Hepatocyte (in vitro differentiated cells): ENCODE measurements around the gene CHD1L. TPM values are rescaled to one million over a fixed set of nuclear protein-coding genes. Genes with fewer than 3 reads are reported as not detected.

ENCODE experiments used
- DNase-seq: peaks from one replicate; pipeline ENCODE4 v3.0.0-alpha.2; 2016; ENCODE audit warnings: low spot score
- H2AFZ ChIP-seq: fragments of 200-600 bp; sonication (generic); 2 replicates; pipeline ENCODE4 v1.6.0; 2016; ENCODE audit warnings: antibody characterized with exemption, mild to moderate bottlenecking
- H3K27ac ChIP-seq: fragments of 200-600 bp; sonication (generic); 2 replicates; pipeline ENCODE4 v1.5.1; 2016; ENCODE audit warnings: mild to moderate bottlenecking
- H3K27me3 ChIP-seq: fragments of 200-600 bp; sonication (generic); 2 replicates; pipeline ENCODE4 v1.6.1; 2016
- H3K36me3 ChIP-seq: fragments of 200-600 bp; sonication (generic); replicated peaks from 2 replicates; pipeline ENCODE4 v1.5.1; 2016; ENCODE audit warnings: low read depth; ENCODE audit not compliant: insufficient read depth
- H3K4me1 ChIP-seq: fragments of 200-600 bp; sonication (generic); 2 replicates; pipeline ENCODE4 v1.5.1; 2016; ENCODE audit warnings: mild to moderate bottlenecking, moderate library complexity; ENCODE audit not compliant: insufficient read depth
- H3K4me2 ChIP-seq: fragments of 200-600 bp; sonication (generic); 2 replicates; pipeline ENCODE4 v1.6.0; 2016
- H3K4me3 ChIP-seq: fragments of 200-600 bp; sonication (generic); 2 replicates; pipeline ENCODE4 v1.5.1; 2016; ENCODE audit warnings: mild to moderate bottlenecking
- H3K79me2 ChIP-seq: fragments of 200-600 bp; sonication (generic); 2 replicates; pipeline ENCODE4 v1.6.0; 2017; ENCODE audit warnings: mild to moderate bottlenecking
- H3K9me2 ChIP-seq: fragments of 200-600 bp; sonication (generic); replicated peaks from 2 replicates; pipeline ENCODE4 v1.6.0; 2017; ENCODE audit warnings: mild to moderate bottlenecking; ENCODE audit not compliant: insufficient read depth
- H3K9me3 ChIP-seq: fragments of 200-600 bp; sonication (generic); 2 replicates; pipeline ENCODE4 v1.5.1; 2016; ENCODE audit warnings: low read depth, mild to moderate bottlenecking
- H4K20me1 ChIP-seq: fragments of 200-600 bp; sonication (generic); 2 replicates; pipeline ENCODE4 v1.6.0; 2016; ENCODE audit warnings: mild to moderate bottlenecking; ENCODE audit not compliant: insufficient read depth, poor library complexity, severe bottlenecking
- EZH2 ChIP-seq: fragments of 200-600 bp; sonication (generic); IDR thresholded peaks from 2 replicates; pipeline ENCODE4 v1.6.1; 2016; ENCODE audit warnings: antibody characterized with exemption, mild to moderate bottlenecking, borderline replicate concordance
- EZH2phosphoT487 ChIP-seq: fragments of 200-600 bp; sonication (generic); IDR thresholded peaks from one replicate; pipeline ENCODE4 v1.6.1; 2018; ENCODE audit warnings: antibody characterized with exemption, mild to moderate bottlenecking, low read depth, moderate library complexity; ENCODE audit not compliant: unreplicated experiment, severe bottlenecking
- WGBS: methylation state at CpG from one replicate; pipeline ENCODE4 v1.1.6; 2016; ENCODE audit warnings: low lambda C conversion rate; ENCODE audit errors: missing lambda C conversion rate; 5-methylcytosine and 5-hydroxymethylcytosine counted together
- polyA plus RNA-seq: library from polyadenylated mRNA; unstranded; fragments of >200 nt; fragmentation: Nextera tagmentation; extraction: Ambion mirVana; gene quantifications from 2 replicates; pipeline ENCODE4 v1.2.1, GENCODE V29; 2016
- total RNA-seq: library from RNA; depleted of rRNA; stranded (reverse); fragments of >200 nt; gene quantifications from 2 replicates; pipeline ENCODE4 v1.2.3, GENCODE V29; 2014
- TF ChIP-seq, protein P1 (sequence below): fragments of 200-600 bp; sonication (generic); IDR thresholded peaks from 2 replicates; pipeline ENCODE4 v1.5.1; 2016; ENCODE audit warnings: antibody characterized with exemption, mild to moderate bottlenecking; ENCODE audit not compliant: poor library complexity

The CHD1L gene
- total and polyA plus RNA-seq, 2 experiments from 2014 or later, result 30.0 to 41.6 TPM

DNA sequence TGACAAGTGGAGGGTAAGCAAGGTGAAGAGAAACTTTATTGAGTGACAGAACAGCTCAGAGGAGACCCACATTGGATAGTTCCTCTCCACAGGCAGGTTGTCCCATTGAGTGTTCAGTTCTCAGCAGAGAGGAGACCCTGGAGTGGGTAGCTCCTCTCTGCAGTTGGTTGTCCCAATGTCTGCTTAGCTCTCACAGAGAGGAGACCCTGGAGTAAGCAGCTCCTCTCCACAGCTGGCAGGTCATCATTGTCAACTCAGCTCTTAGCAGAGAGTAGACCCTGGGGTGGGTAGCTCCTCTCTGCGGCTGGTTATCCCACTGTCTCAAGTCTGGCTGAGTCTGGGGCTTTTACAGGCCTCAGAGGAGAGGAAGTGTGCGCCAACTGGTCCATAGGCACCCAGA is 6.0 kb upstream of the CHD1L start:
- Histone ChIP-seq H2AFZ (no peak overlapping the region), H3K27ac (peak overlapping the region; percentile 37), H3K9me2 (no peaks in the 10 kb centered on the region), H4K20me1 (no peaks in the 10 kb centered on the region), H3K9me3 (no peaks in the 10 kb centered on the region), H3K36me3 (no peaks in the 10 kb centered on the region), H3K27me3 (no peaks in the 10 kb centered on the region), H3K4me3 (no peak overlapping the region), H3K4me2 (no peak overlapping the region), H3K4me1 (peaks cover 27% of the 10 kb centered on the region), H3K79me2 (no peaks in the 10 kb centered on the region)
- no peak for TF ChIP-seq EZH2
- TF ChIP-seq EZH2phosphoT487, result no peak
- TF ChIP-seq, protein P1, sequence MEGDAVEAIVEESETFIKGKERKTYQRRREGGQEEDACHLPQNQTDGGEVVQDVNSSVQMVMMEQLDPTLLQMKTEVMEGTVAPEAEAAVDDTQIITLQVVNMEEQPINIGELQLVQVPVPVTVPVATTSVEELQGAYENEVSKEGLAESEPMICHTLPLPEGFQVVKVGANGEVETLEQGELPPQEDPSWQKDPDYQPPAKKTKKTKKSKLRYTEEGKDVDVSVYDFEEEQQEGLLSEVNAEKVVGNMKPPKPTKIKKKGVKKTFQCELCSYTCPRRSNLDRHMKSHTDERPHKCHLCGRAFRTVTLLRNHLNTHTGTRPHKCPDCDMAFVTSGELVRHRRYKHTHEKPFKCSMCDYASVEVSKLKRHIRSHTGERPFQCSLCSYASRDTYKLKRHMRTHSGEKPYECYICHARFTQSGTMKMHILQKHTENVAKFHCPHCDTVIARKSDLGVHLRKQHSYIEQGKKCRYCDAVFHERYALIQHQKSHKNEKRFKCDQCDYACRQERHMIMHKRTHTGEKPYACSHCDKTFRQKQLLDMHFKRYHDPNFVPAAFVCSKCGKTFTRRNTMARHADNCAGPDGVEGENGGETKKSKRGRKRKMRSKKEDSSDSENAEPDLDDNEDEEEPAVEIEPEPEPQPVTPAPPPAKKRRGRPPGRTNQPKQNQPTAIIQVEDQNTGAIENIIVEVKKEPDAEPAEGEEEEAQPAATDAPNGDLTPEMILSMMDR, result no peak
- no peak for DNase-seq
- 100% methylated on average over 2 of the region's 2 CpGs for WGBS

DNA sequence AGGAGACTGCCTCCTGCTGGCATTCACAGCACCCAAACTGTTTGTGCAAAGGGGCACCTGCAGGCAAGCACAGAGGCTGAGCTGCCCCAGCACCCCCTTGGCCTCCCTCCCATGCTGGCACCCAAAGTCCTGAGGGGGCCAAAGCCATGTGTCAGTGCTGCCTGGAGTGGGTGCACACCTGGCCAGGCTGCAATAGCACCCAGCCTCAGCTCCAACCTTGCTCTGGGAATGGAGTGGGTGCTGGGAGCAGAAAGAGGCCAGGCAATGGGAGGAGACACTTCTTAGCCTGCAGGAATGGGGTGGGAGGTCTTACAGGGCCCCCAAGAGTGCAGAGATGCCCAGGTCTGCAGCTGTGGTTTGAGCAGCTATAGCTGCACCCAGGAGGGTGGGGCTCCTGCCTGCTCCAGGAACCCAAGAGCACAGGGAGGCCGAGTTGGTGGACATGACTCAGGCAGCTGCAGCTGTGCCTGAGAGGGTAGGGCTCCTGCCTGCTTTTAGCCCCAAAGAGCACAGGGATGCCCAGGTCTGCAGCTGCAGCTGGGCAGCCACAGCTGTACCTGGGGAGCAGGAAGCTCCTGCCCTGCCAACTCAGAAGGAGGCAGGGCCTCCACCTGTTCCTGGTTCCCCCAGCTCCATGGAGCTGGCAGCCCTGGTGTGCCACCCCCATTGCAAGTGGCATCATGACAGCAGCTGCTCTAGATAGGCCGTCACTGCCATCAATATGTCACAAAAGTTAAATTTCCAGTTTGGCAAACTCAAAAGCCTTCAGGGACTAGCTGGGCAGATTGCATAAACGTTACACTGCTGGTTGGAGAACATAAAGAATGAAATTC is 5.3 kb upstream of the CHD1L start:
- Histone ChIP-seq H3K36me3 (no peaks in the 10 kb centered on the region), H3K4me3 (no peak overlapping the region), H3K27me3 (no peaks in the 10 kb centered on the region), H3K27ac (peak overlapping the region; percentile 74), H3K9me2 (no peaks in the 10 kb centered on the region), H3K79me2 (no peaks in the 10 kb centered on the region), H3K4me1 (peaks cover 31% of the 10 kb centered on the region), H4K20me1 (no peaks in the 10 kb centered on the region), H2AFZ (no peak overlapping the region), H3K4me2 (peak overlapping the region; percentile 49), H3K9me3 (no peaks in the 10 kb centered on the region)
- TF ChIP-seq, protein P1, result no peak
- TF ChIP-seq EZH2, result no peak
- no peak for TF ChIP-seq EZH2phosphoT487
- DNase-seq, result peak; percentile 23
- WGBS, result 50% methylated on average over 3 of the region's 3 CpGs

DNA sequence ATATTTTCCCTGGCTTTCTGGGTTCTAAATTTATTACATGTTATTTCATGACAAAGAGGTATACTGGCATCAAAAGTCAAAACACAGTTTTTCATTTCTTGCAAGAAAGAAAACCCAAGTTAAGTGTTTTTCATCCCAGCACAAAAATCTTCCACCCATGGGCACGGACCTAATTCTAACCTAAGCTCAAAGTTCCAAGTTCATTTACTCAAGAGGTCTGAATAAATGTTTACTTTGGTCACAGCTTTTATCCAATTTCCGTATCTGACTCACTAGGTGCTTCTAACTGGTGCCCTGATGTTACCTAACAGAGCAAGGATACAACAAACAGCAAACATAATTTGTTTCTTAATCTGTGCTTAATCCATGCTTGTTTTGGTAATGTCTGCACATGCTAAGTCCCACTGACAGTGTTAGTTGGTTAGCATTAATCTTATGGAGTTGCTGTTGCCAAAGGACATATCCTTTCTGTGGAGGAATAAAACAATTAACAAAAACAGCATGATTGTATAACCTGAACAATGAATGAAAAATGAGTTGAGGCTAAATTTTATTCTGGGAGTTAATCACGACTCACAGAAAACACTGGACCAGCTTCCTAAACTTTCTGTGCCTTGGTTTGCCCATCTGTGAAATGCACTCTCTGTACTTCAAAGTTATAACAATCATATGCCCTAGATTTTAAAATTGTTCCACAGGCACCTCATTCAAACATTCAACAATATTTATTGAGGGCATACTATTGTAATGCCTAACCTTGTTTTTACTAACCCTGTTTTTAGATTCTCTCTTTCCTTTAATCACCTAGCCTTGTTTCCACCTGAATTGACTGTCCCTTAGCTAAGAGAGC is 4.2 kb upstream of the CHD1L start:
- H3K9me2 ChIP-seq, result no peaks in the 10 kb centered on the region
- peak overlapping the region; percentile 49 for H3K4me2 ChIP-seq
- no peaks in the 10 kb centered on the region for H3K27me3 ChIP-seq
- no peaks in the 10 kb centered on the region for H4K20me1 ChIP-seq
- peak; percentile 32 for DNase-seq
- no peaks in the 10 kb centered on the region for H3K36me3 ChIP-seq
- no peak overlapping the region for H3K4me3 ChIP-seq
- no peak overlapping the region for H2AFZ ChIP-seq
- peaks cover 2% of the 10 kb centered on the region for H3K79me2 ChIP-seq
- WGBS, result 53% methylated on average over 3 of the region's 3 CpGs
- no peaks in the 10 kb centered on the region for H3K9me3 ChIP-seq
- TF ChIP-seq EZH2 (no peak), EZH2phosphoT487 (no peak)
- TF ChIP-seq, protein P1, result no peak
- peak overlapping the region; percentile 74 for H3K27ac ChIP-seq
- H3K4me1 ChIP-seq, result peaks cover 32% of the 10 kb centered on the region
